Liver (tissue), 9 donors: ENCODE data around the gene TMEM53. TPM values are rescaled to one million over a fixed set of nuclear protein-coding genes. Genes with fewer than 3 reads are reported as not detected.

Experiments used
- DNase-seq: peaks from one replicate; pipeline ENCODE4 v3.0.0-alpha.2; 2017; ENCODE audit warnings: low spot score
- H3K27ac ChIP-seq, 2 donors: one replicate each; pipeline ENCODE4 v1.7.0; 2013; ENCODE audit warnings: inconsistent platforms in 2 of 2, low read length in 2 of 2, control low read depth in 1 of 2, low read depth in 1 of 2, mild to moderate bottlenecking in 1 of 2
- H3K27me3 ChIP-seq, 4 donors: one replicate each; pipeline versions ENCODE4 v1.6.1 to v1.7.0; 2013; ENCODE audit warnings: low read length in 3 of 4, inconsistent platforms in 1 of 4, mild to moderate bottlenecking in 1 of 4, moderate library complexity in 1 of 4; ENCODE audit not compliant: control insufficient read depth in 4 of 4, insufficient read depth in 4 of 4
- H3K36me3 ChIP-seq, 4 donors: one replicate each; pipeline versions ENCODE4 v1.6.1 to v1.7.0; 2013; ENCODE audit warnings: low read length in 3 of 4, mild to moderate bottlenecking in 3 of 4, low read depth in 1 of 4, moderate library complexity in 1 of 4; ENCODE audit not compliant: control insufficient read depth in 4 of 4, insufficient read depth in 3 of 4
- H3K4me1 ChIP-seq, 4 donors: one replicate each; pipeline versions ENCODE4 v1.6.1 to v1.7.0; 2013; ENCODE audit warnings: low read length in 3 of 4, mild to moderate bottlenecking in 3 of 4, moderate library complexity in 1 of 4; ENCODE audit not compliant: control insufficient read depth in 4 of 4, insufficient read depth in 4 of 4
- H3K4me3 ChIP-seq, 3 donors: one replicate each; pipeline versions ENCODE4 v1.6.1 to v1.7.0; 2013; ENCODE audit warnings: low read length in 3 of 3, control low read depth in 1 of 3, low read depth in 1 of 3, mild to moderate bottlenecking in 1 of 3
- H3K9ac ChIP-seq, 2 donors: one replicate each; pipeline ENCODE4 v1.7.0; 2013; ENCODE audit warnings: low read length in 2 of 2, mild to moderate bottlenecking in 2 of 2, moderate library complexity in 2 of 2, control low read depth in 1 of 2, low read depth in 1 of 2
- H3K9me3 ChIP-seq, 4 donors: one replicate each; pipeline versions ENCODE4 v1.6.1 to v1.7.0; 2013; ENCODE audit warnings: low read length in 3 of 4; ENCODE audit not compliant: control insufficient read depth in 4 of 4
- EGR1 ChIP-seq, 2 donors: IDR thresholded peaks; 2 replicates each; pipeline ENCODE4 v1.6.1; 2016 to 2018; ENCODE audit warnings: antibody characterized with exemption in 2 of 2, low read depth in 2 of 2
- FOXA2 ChIP-seq: IDR thresholded peaks from 2 replicates; pipeline ENCODE4 v1.6.1; 2016; ENCODE audit warnings: antibody characterized with exemption
- GABPA ChIP-seq, 2 donors: IDR thresholded peaks in 1 of 2; conservative IDR thresholded peaks in 1 of 2; 2 replicates each; pipeline ENCODE4 v1.6.1; 2016; ENCODE audit warnings: antibody characterized with exemption in 2 of 2, mild to moderate bottlenecking in 1 of 2, moderate library complexity in 1 of 2
- HNF4A ChIP-seq, 2 donors: conservative IDR thresholded peaks; 2 replicates each; pipeline ENCODE4 v1.6.1; 2016; ENCODE audit warnings: antibody characterized with exemption in 2 of 2, mild to moderate bottlenecking in 2 of 2
- HNF4G ChIP-seq: IDR thresholded peaks from 2 replicates; pipeline ENCODE4 v1.6.1; 2016; ENCODE audit warnings: antibody characterized with exemption
- JUND ChIP-seq, 2 donors: IDR thresholded peaks; 2 replicates each; pipeline ENCODE4 v1.6.1; 2016; ENCODE audit warnings: antibody characterized with exemption in 2 of 2
- NR2F2 ChIP-seq: IDR thresholded peaks from 2 replicates; pipeline ENCODE4 v1.6.1; 2016; ENCODE audit warnings: antibody characterized with exemption
- RAD21 ChIP-seq, 2 donors: IDR thresholded peaks; 2 replicates each; pipeline ENCODE4 v1.6.1; 2016; ENCODE audit warnings: antibody characterized with exemption in 2 of 2, mild to moderate bottlenecking in 2 of 2
- RXRA ChIP-seq, 2 donors: IDR thresholded peaks; 2 replicates each; pipeline ENCODE4 v1.6.1; 2017 to 2018; ENCODE audit warnings: antibody characterized with exemption in 2 of 2, mild to moderate bottlenecking in 1 of 2
- TAF1 ChIP-seq: conservative IDR thresholded peaks from 2 replicates; pipeline ENCODE4 v1.6.1; 2016; ENCODE audit warnings: antibody characterized with exemption, mild to moderate bottlenecking
- whole genome bisulfite sequencing: extraction: QIAGEN DNeasy Blood & Tissue Kit; methylation state at CpG from one replicate; pipeline ENCODE4 v1.1.7; 2013; 5-methylcytosine and 5-hydroxymethylcytosine counted together
- polyA plus RNA-seq, 2 donors: library from polyadenylated mRNA; stranded (reverse) in 1 of 2; unstranded in 1 of 2; fragments of 200-250 nt in 1 of 2; fragments of >200 nt in 1 of 2; fragmentation: Nextera tagmentation in 1 of 2; extraction: Ambion mirVana in 1 of 2; gene quantifications; one replicate each; pipeline versions ENCODE4 v1.2.1 to v1.2.3, GENCODE V29; 2013 to 2015
- total RNA-seq, 2 donors: library from RNA; depleted of rRNA; stranded (reverse); fragments of >200 nt; gene quantifications; one replicate each; pipeline ENCODE4 v1.2.3, GENCODE V29; 2014
- TF ChIP-seq, protein P1 (sequence below): IDR thresholded peaks from 2 replicates; pipeline ENCODE4 v1.6.1; 2016; ENCODE audit warnings: antibody characterized with exemption
- TF ChIP-seq, protein P2 (sequence below): IDR thresholded peaks from 2 replicates; pipeline ENCODE4 v1.6.1; 2016; ENCODE audit warnings: antibody characterized with exemption
- TF ChIP-seq, protein P3 (sequence below): fragments of 150-350 bp; IDR thresholded peaks from 2 replicates; pipeline ENCODE4 v1.5.1; 2017; ENCODE audit warnings: improper control_type of control experiment, low read depth, low read length; ENCODE audit not compliant: missing input control
- TF ChIP-seq, protein P4 (sequence below): IDR thresholded peaks from 2 replicates; pipeline ENCODE4 v1.6.1; 2016; ENCODE audit warnings: antibody characterized with exemption
- donor health status: healthy.
- donor health status: healthy.
- donor health status: healthy.
- donor health status: healthy.
- donor health status: healthy.

TMEM53 gene
- total and polyA plus RNA-seq, 4 donors = 9.9 to 89.2 (median 29.4) TPM

DNA sequence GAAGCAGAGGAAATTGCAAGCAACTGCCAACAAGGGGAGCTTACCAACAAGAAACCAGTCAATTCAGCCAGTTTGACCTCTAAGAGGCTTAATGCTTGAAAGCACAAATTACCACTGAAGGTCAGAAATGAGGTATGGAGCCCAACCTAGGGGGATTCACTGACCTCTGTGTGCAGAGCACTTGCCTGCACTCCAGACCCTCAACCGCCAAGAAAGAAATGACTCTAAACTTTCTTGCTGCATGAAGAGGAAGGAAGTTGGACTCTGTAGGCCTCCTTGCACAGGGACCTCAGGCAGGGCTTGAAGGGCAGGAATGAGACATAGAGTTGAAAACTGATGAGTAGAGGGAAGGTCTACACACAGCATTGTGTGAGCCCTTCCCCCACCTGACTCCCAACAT is 10.2 kb upstream of the TMEM53 start:
- H3K36me3 ChIP-seq = no peaks in the 10 kb centered on the region
- no peaks in the 10 kb centered on the region for H3K9me3 ChIP-seq
- peak overlapping the region in 1 of 2 donors; percentile 7 for H3K27ac ChIP-seq
- 75% methylated on average over 1 of the region's 1 CpG for WGBS
- TF ChIP-seq GABPA (IDR thresholded peaks at IDR 0.05 in 1 of 2, conservative IDR thresholded peaks at IDR 0.05 in 1 of 2) (no peak), TAF1 (no peak), JUND (IDR thresholded peaks at IDR 0.05) (no peak), EGR1 (IDR thresholded peaks at IDR 0.05; ENCODE audit: low read depth in 2 of 2) (no peak), HNF4A (conservative IDR thresholded peaks at IDR 0.05) (no peak), NR2F2 (no peak), HNF4G (no peak), RAD21 (IDR thresholded peaks at IDR 0.05) (no peak)
- TF ChIP-seq, protein P1, sequence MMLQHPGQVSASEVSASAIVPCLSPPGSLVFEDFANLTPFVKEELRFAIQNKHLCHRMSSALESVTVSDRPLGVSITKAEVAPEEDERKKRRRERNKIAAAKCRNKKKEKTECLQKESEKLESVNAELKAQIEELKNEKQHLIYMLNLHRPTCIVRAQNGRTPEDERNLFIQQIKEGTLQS = no peak
- TF ChIP-seq, protein P2, sequence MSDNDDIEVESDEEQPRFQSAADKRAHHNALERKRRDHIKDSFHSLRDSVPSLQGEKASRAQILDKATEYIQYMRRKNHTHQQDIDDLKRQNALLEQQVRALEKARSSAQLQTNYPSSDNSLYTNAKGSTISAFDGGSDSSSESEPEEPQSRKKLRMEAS = no peak
- TF ChIP-seq, protein P3, sequence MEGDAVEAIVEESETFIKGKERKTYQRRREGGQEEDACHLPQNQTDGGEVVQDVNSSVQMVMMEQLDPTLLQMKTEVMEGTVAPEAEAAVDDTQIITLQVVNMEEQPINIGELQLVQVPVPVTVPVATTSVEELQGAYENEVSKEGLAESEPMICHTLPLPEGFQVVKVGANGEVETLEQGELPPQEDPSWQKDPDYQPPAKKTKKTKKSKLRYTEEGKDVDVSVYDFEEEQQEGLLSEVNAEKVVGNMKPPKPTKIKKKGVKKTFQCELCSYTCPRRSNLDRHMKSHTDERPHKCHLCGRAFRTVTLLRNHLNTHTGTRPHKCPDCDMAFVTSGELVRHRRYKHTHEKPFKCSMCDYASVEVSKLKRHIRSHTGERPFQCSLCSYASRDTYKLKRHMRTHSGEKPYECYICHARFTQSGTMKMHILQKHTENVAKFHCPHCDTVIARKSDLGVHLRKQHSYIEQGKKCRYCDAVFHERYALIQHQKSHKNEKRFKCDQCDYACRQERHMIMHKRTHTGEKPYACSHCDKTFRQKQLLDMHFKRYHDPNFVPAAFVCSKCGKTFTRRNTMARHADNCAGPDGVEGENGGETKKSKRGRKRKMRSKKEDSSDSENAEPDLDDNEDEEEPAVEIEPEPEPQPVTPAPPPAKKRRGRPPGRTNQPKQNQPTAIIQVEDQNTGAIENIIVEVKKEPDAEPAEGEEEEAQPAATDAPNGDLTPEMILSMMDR = no peak
- no peak overlapping the region for H3K9ac ChIP-seq
- H3K4me3 ChIP-seq = no peak overlapping the region
- peaks cover 6 to 25% (median 11%) of the 10 kb centered on the region in 4 donors for H3K4me1 ChIP-seq
- no peaks in the 10 kb centered on the region for H3K27me3 ChIP-seq
- DNase-seq = no peak

DNA sequence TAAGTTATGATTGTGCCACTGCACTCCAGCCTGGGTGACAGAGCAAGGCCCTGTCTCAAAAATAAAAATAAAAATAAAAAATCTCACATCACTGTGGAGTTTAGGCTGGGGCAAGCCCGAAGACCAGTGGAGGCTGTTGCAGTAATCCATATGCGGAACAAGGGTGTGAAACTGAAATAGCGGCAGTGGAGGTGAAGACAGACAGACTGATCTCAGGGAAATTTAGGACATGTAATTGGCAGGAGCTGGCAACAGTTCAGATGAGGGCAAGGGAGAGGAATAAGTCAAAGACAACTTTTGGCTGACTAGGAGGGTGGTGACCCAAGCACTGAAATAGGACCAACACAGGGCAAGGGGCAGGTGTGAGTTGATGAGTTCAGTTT is 8.6 kb upstream of the TMEM53 start:
- H3K9ac ChIP-seq = no peak overlapping the region
- H3K9me3 ChIP-seq = no peaks in the 10 kb centered on the region
- peak overlapping the region; percentile 83 to 99 for H3K27ac ChIP-seq
- no peaks in the 10 kb centered on the region for H3K27me3 ChIP-seq
- DNase-seq = no peak
- H3K4me1 ChIP-seq = peaks cover 8 to 40% (median 25%) of the 10 kb centered on the region in 4 donors
- no peaks in the 10 kb centered on the region for H3K36me3 ChIP-seq
- no peak for TF ChIP-seq FOXA2
- peak; percentile 12 to 18 for TF ChIP-seq HNF4A (conservative IDR thresholded peaks at IDR 0.05)
- peak; percentile 7 to 55 for TF ChIP-seq RXRA (IDR thresholded peaks at IDR 0.05)
- TF ChIP-seq, protein P4, sequence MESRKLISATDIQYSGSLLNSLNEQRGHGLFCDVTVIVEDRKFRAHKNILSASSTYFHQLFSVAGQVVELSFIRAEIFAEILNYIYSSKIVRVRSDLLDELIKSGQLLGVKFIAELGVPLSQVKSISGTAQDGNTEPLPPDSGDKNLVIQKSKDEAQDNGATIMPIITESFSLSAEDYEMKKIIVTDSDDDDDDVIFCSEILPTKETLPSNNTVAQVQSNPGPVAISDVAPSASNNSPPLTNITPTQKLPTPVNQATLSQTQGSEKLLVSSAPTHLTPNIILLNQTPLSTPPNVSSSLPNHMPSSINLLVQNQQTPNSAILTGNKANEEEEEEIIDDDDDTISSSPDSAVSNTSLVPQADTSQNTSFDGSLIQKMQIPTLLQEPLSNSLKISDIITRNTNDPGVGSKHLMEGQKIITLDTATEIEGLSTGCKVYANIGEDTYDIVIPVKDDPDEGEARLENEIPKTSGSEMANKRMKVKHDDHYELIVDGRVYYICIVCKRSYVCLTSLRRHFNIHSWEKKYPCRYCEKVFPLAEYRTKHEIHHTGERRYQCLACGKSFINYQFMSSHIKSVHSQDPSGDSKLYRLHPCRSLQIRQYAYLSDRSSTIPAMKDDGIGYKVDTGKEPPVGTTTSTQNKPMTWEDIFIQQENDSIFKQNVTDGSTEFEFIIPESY = no peak
- no peak overlapping the region for H3K4me3 ChIP-seq
- WGBS = 83% methylated on average over 3 of the region's 3 CpGs
